Measurements from ENCODE around the gene TMTC1.

TMTC1 gene

GRCh38 chr12:29537298-29537697 is 246.4 kb downstream of the TMTC1 start:
- no peak for DNase-seq (ENCODE audit: low read depth)

GRCh38 chr12:29534935-29535334 is 248.8 kb downstream of the TMTC1 start:
- DNase-seq (ENCODE audit: low read depth) = no peak

GRCh38 chr12:29533815-29534489 is 249.8 kb downstream of the TMTC1 start:
- no peak for DNase-seq (ENCODE audit: low read depth)

GRCh38 chr12:29531471-29531870 is 252.3 kb downstream of the TMTC1 start:
- no peak for DNase-seq (ENCODE audit: low read depth)

GRCh38 chr12:29530436-29530835 is 253.3 kb downstream of the TMTC1 start:
- DNase-seq (ENCODE audit: low read depth) = no peak

GRCh38 chr12:29528161-29528560 is 255.6 kb downstream of the TMTC1 start:
- no peak for DNase-seq (ENCODE audit: low read depth)

- peak; percentile 47 for DNase-seq (ENCODE audit: low read depth)
These were observed 261.8 kb downstream of the TMTC1 start for GRCh38 chr12:29521951-29522350.

- DNase-seq (ENCODE audit: low read depth) = peak; percentile 34
These were observed 264.1 kb downstream of the TMTC1 start for GRCh38 chr12:29519585-29520182.

GRCh38 chr12:29518407-29518806 is 265.3 kb downstream of the TMTC1 start:
- DNase-seq (ENCODE audit: low read depth) = no peak

- DNase-seq (ENCODE audit: low read depth) = no peak
These were observed 266.5 kb downstream of the TMTC1 start for GRCh38 chr12:29517264-29517663.

- DNase-seq (ENCODE audit: low read depth) = peak; percentile 44
These were observed 267.3 kb downstream of the TMTC1 start for GRCh38 chr12:29516431-29516875.

GRCh38 chr12:29510591-29511185 is 273.1 kb downstream of the TMTC1 start:
- DNase-seq (ENCODE audit: low read depth) = no peak

GRCh38 chr12:29509503-29509902 is 274.2 kb downstream of the TMTC1 start:
- DNase-seq (ENCODE audit: low read depth) = no peak

GRCh38 chr12:29508949-29509348 is 274.8 kb downstream of the TMTC1 start:
- DNase-seq (ENCODE audit: low read depth) = no peak

- DNase-seq (ENCODE audit: low read depth) = no peak
These were observed 278.6 kb downstream of the TMTC1 start for GRCh38 chr12:29505122-29505521.

- DNase-seq (ENCODE audit: low read depth) = no peak
These were observed 280.5 kb downstream of the TMTC1 start for GRCh38 chr12:29503283-29503682.

- no peak for DNase-seq (ENCODE audit: low read depth)
These were observed 284.5 kb downstream of the TMTC1 start for GRCh38 chr12:29499235-29499634.

GRCh38 chr12:29497588-29497987 is 286.2 kb downstream of the TMTC1 start, which contains the start of gene OVCH1:
Gene OVCH1, minus strand, starts transcription at chr12:29497686. Its CDS starts 0 bp downstream, at chr12:29497686.
- no peak for DNase-seq (ENCODE audit: low read depth)

- no peak for DNase-seq (ENCODE audit: low read depth)
These were observed 290.9 kb downstream of the TMTC1 start for GRCh38 chr12:29492891-29493290.

- no peak for DNase-seq (ENCODE audit: low read depth)
These were observed 296.8 kb downstream of the TMTC1 start for GRCh38 chr12:29486972-29487371.

- no peak for DNase-seq (ENCODE audit: low read depth)
These were observed 320.5 kb downstream of the TMTC1 start for GRCh38 chr12:29463198-29463597.

GRCh38 chr12:29460082-29460481 is 323.7 kb downstream of the TMTC1 start:
- no peak for DNase-seq (ENCODE audit: low read depth)

- DNase-seq (ENCODE audit: low read depth) = no peak
These were observed 328.7 kb downstream of the TMTC1 start for GRCh38 chr12:29455087-29455486.
